Stimulated activated naive CD4-positive, alpha-beta T cell (primary cell): Measurements from ENCODE around the gene ATF4.

ENCODE experiments used
- DNase-seq, 6 experiments: peaks; one replicate each; lab custom pipeline; 2025; lab: John Stamatoyannopoulos, UW

The ATF4 gene

GRCh38 chr22:39511226-39511625 lies 9.1 kb upstream of the ATF4 start:
- no peak for DNase-seq

GRCh38 chr22:39512026-39512425 lies 8.3 kb upstream of the ATF4 start:
- no peak for DNase-seq

GRCh38 chr22:39513791-39514190 lies 6.6 kb upstream of the ATF4 start:
- no peak for DNase-seq

- DNase-seq: peak; percentile 17 to 54 (median 30)
Observed at GRCh38 chr22:39514373-39514973, 5.9 kb upstream of the ATF4 start.

- DNase-seq: no peak
Observed at GRCh38 chr22:39515266-39516050, 4.9 kb upstream of the ATF4 start.

- DNase-seq: no peak
Observed at GRCh38 chr22:39517470-39517869, 2.9 kb upstream of the ATF4 start.

GRCh38 chr22:39518144-39518786 lies 2.1 kb upstream of the ATF4 start:
- no peak for DNase-seq

- peak in 1 of 6 experiments; percentile 35 for DNase-seq
Observed at GRCh38 chr22:39518996-39519680, 1.2 kb upstream of the ATF4 start.

GRCh38 chr22:39519681-39520225 lies 609 bp upstream of the ATF4 start:
- peak in 1 of 6 experiments; percentile 95 for DNase-seq

- peak in 1 of 6 experiments; percentile 26 for DNase-seq
Observed at GRCh38 chr22:39521106-39521885, 934 bp downstream of the ATF4 start.

- peak in 1 of 6 experiments; percentile 32 for DNase-seq
Observed at GRCh38 chr22:39522091-39522490, 1.7 kb downstream of the ATF4 start.

GRCh38 chr22:39522567-39523300 lies 2.4 kb downstream of the ATF4 start:
- peak in 1 of 6 experiments; percentile 34 for DNase-seq

GRCh38 chr22:39524089-39524752 lies 3.9 kb downstream of the ATF4 start:
- DNase-seq: no peak

GRCh38 chr22:39524753-39525657 lies 4.6 kb downstream of the ATF4 start:
- no peak for DNase-seq

GRCh38 chr22:39525658-39525975 lies 5.3 kb downstream of the ATF4 start:
- no peak for DNase-seq

- DNase-seq: peak in 3 of 6 experiments; percentile 14 to 21 (median 17)
Observed at GRCh38 chr22:39526736-39527171, 6.4 kb downstream of the ATF4 start.

- no peak for DNase-seq
Observed at GRCh38 chr22:39527481-39527961, 7.2 kb downstream of the ATF4 start.

GRCh38 chr22:39528080-39528661 lies 7.8 kb downstream of the ATF4 start:
- DNase-seq: no peak
